ACC112 (cell line): ENCODE results near the gene MLN.

Experiments
- H2AFZ ChIP-seq: fragments of 200-600 bp; sonication (generic); one replicate; pipeline ENCODE4 v1.6.0; 2017; ENCODE audit warnings: antibody characterized with exemption, low read length; ENCODE audit not compliant: unreplicated experiment
- H3K27ac ChIP-seq: fragments of 200-600 bp; sonication (generic); 2 replicates; pipeline ENCODE4 v1.5.1; 2014; ENCODE audit warnings: low read depth, mild to moderate bottlenecking, antibody characterized with exemption, low read length, moderate library complexity
- H3K27me3 ChIP-seq: fragments of 200-600 bp; sonication (generic); 2 replicates; pipeline ENCODE4 v1.6.1; 2014; ENCODE audit warnings: mild to moderate bottlenecking, antibody characterized with exemption, low read length, moderate library complexity, mixed read lengths; ENCODE audit not compliant: insufficient read depth
- H3K36me3 ChIP-seq: fragments of 200-600 bp; sonication (generic); 2 replicates; pipeline ENCODE4 v1.6.1; 2016; ENCODE audit warnings: mild to moderate bottlenecking, antibody characterized with exemption, low read length, moderate library complexity, mixed read lengths; ENCODE audit not compliant: insufficient read depth
- H3K4me1 ChIP-seq: fragments of 200-600 bp; sonication (generic); one replicate; pipeline ENCODE4 v1.6.1; 2016; ENCODE audit warnings: low read length, mixed read lengths; ENCODE audit not compliant: insufficient read depth, unreplicated experiment, control insufficient read depth
- H3K4me3 ChIP-seq: fragments of 200-600 bp; sonication (generic); 2 replicates; pipeline ENCODE4 v1.5.1; 2014; ENCODE audit warnings: mild to moderate bottlenecking, low read depth, low read length
- H3K79me2 ChIP-seq: fragments of 200-600 bp; sonication (generic); one replicate; pipeline ENCODE4 v1.6.0; 2016; ENCODE audit warnings: low read length; ENCODE audit not compliant: control insufficient read depth, unreplicated experiment, insufficient read depth

The MLN gene

GRCh38 chr6:33787954-33788693 is 15.7 kb downstream of the MLN start:
- Histone ChIP-seq H3K4me1 (peaks cover 39% of the 10 kb centered on the region), H3K36me3 (peaks cover 17% of the 10 kb centered on the region; the same call in 1 of the 2 replicates), H3K27ac (peak overlapping the region; percentile 77), H3K4me3 (peak overlapping the region; percentile 81), H2AFZ (peak overlapping the region; percentile 33), H3K79me2 (peaks cover 46% of the 10 kb centered on the region), H3K27me3 (peaks cover 6% of the 10 kb centered on the region; the same call in 1 of the 2 replicates)

DNA sequence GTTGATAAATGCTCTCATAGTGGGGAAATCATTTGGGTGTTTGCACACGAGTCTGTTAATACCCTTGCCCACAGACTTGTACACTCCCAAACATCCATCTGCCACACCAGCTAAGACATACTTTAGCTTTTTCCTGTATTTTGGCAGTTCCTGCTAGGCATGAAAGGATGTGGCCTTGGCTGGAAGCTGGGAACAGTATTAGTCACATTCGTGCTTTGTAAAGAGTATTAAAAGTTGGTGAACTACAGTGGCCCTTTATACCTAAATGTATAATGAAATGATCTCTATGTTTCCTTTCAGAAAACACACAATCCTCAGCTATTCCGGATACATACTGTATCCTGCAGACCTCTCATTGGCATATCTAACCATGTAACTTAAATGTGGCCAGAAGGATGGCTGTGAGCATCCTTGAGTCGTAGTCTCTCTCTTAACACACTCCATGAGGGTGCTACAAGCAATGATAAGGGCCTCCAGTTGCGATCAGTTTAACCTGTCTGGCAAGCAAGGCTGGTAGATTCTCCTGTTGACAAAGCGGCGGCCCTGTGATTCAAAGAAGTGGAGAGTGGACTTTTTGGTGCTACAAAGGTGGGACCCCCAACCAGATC is 16.4 kb downstream of the MLN start:
- peaks cover 50% of the 10 kb centered on the region for H3K79me2 ChIP-seq

GRCh38 chr6:33786736-33787135 is 17.1 kb downstream of the MLN start:
- Histone ChIP-seq H3K27me3 (no peaks in the 10 kb centered on the region), H3K4me3 (peak overlapping the region; percentile 81), H3K36me3 (peaks cover 26% of the 10 kb centered on the region), H3K27ac (peak overlapping the region; percentile 77), H2AFZ (no peak overlapping the region), H3K79me2 (peaks cover 50% of the 10 kb centered on the region), H3K4me1 (peaks cover 53% of the 10 kb centered on the region)

More for the DNA sequence above, 16.4 kb downstream of the MLN start:
- Histone ChIP-seq H3K27me3 (no peaks in the 10 kb centered on the region), H3K4me1 (peaks cover 46% of the 10 kb centered on the region), H2AFZ (no peak overlapping the region), H3K27ac (peak overlapping the region; percentile 77), H3K36me3 (peaks cover 22% of the 10 kb centered on the region), H3K4me3 (peak overlapping the region; percentile 81)

- H3K27me3 ChIP-seq, result no peaks in the 10 kb centered on the region
- H3K79me2 ChIP-seq, result peaks cover 50% of the 10 kb centered on the region
- H3K4me3 ChIP-seq, result peak overlapping the region; percentile 81
- no peak overlapping the region for H2AFZ ChIP-seq
- peak overlapping the region; percentile 77 for H3K27ac ChIP-seq
- H3K4me1 ChIP-seq, result peaks cover 62% of the 10 kb centered on the region
- peaks cover 26% of the 10 kb centered on the region for H3K36me3 ChIP-seq
These were observed 18.0 kb downstream of the MLN start for GRCh38 chr6:33785778-33786177.

DNA sequence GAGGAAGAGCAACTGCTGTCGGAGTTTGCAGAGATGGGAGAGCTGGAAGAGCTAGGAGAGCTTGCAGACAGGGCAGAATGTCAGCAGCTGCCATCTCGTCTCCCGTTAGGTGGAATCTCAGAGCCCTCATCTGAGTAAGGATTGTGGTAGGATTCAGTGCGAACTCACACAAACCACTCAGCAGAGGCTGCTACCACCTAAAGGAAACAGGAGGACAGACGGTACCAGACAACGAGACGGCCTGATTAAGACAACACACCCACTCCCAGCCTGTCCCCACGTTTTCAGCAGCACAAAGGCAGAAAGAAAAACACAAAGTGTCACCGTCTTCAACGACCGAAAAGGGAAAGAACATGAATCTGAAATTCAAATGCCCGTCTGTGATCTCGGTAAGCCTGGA is 19.0 kb downstream of the MLN start:
- Histone ChIP-seq H3K27ac (no peak overlapping the region), H3K27me3 (no peaks in the 10 kb centered on the region), H3K36me3 (peaks cover 30% of the 10 kb centered on the region)

GRCh38 chr6:33783781-33784520 is 19.9 kb downstream of the MLN start:
- Histone ChIP-seq H2AFZ (no peak overlapping the region), H3K4me3 (no peak overlapping the region), H3K4me1 (peaks cover 61% of the 10 kb centered on the region), H3K27me3 (no peaks in the 10 kb centered on the region), H3K36me3 (peaks cover 36% of the 10 kb centered on the region), H3K79me2 (peaks cover 43% of the 10 kb centered on the region), H3K27ac (no peak overlapping the region)

More for the DNA sequence above, 19.0 kb downstream of the MLN start:
- Histone ChIP-seq H3K4me3 (no peak overlapping the region), H3K79me2 (peaks cover 48% of the 10 kb centered on the region), H3K4me1 (peaks cover 67% of the 10 kb centered on the region), H2AFZ (no peak overlapping the region)

DNA sequence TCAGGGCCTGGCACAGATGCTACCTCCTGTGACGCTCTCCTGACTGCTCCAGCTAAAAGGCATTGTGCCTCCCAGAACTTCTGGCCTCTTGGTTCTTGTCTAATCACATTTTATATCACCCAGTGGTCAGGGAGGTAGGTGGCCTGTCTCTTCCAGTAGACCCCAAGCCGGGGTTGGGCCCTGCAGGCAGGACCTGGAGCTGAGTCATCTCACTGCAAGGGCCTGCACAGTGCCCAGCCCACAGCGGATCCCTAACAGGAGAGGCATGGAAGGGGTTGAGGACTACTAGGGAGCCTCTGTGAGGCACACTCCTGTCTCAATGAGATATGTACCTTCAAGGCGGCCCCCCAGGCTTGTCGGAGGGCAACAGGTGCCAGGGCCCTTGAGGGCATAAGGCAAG is 21.2 kb downstream of the MLN start:
- no peak overlapping the region for H2AFZ ChIP-seq
- no peaks in the 10 kb centered on the region for H3K27me3 ChIP-seq
- H3K79me2 ChIP-seq, result peaks cover 34% of the 10 kb centered on the region
- peak overlapping the region; percentile 55 for H3K27ac ChIP-seq
- no peak overlapping the region for H3K4me3 ChIP-seq
- peaks cover 36% of the 10 kb centered on the region for H3K36me3 ChIP-seq
- peaks cover 58% of the 10 kb centered on the region for H3K4me1 ChIP-seq

GRCh38 chr6:33781131-33781975 is 22.4 kb downstream of the MLN start:
- 0 out of 2 replicates have a peak overlapping the region, but pooled peaks have one; percentile 7 for H3K4me3 ChIP-seq
- H3K4me1 ChIP-seq, result peaks cover 46% of the 10 kb centered on the region
- peaks cover 22% of the 10 kb centered on the region for H3K79me2 ChIP-seq
- peak overlapping the region; percentile 55 for H3K27ac ChIP-seq
- H3K27me3 ChIP-seq, result no peaks in the 10 kb centered on the region
- H2AFZ ChIP-seq, result no peak overlapping the region
- H3K36me3 ChIP-seq, result peaks cover 36% of the 10 kb centered on the region

GRCh38 chr6:33779895-33780294 is 23.9 kb downstream of the MLN start:
- H3K36me3 ChIP-seq, result peaks cover 29% of the 10 kb centered on the region
- H3K4me1 ChIP-seq, result peaks cover 31% of the 10 kb centered on the region
- no peak overlapping the region for H3K27ac ChIP-seq

GRCh38 chr6:33779290-33779689 is 24.5 kb downstream of the MLN start:
- Histone ChIP-seq H3K36me3 (peaks cover 29% of the 10 kb centered on the region), H3K27ac (no peak overlapping the region), H3K79me2 (peaks cover 3% of the 10 kb centered on the region), H3K4me3 (no peak overlapping the region), H3K4me1 (peaks cover 31% of the 10 kb centered on the region), H2AFZ (no peak overlapping the region), H3K27me3 (no peaks in the 10 kb centered on the region)

More at GRCh38 chr6:33779895-33780294, 23.9 kb downstream of the MLN start:
- Histone ChIP-seq H3K27me3 (no peaks in the 10 kb centered on the region), H3K79me2 (peaks cover 7% of the 10 kb centered on the region), H2AFZ (no peak overlapping the region), H3K4me3 (no peak overlapping the region)
